ENCODE results near the gene WFIKKN2. TPM values are rescaled to one million over a fixed set of nuclear protein-coding genes. Genes with fewer than 3 reads are reported as not detected.

WFIKKN2 gene
- total RNA-seq, 1 experiment from 2014 or later: 0.11 TPM

- DNase-seq (ENCODE audit: low spot score) (no peak), ATAC-seq (peak; percentile 51)
- POLR2A ChIA-PET: no interaction called here
- Mint-ChIP-seq H3K27ac (peak overlapping the region; percentile 72), H3K4me3 (no peak overlapping the region), H3K36me3 (no peaks in the 10 kb centered on the region), H3K4me1 (peaks cover 46% of the 10 kb centered on the region), H3K27me3 (ENCODE audit: low read depth) (no peaks in the 10 kb centered on the region), H3K9me3 (no peaks in the 10 kb centered on the region)
- CTCF ChIA-PET: interaction anchor here (1.1 to 3.0 kb wide), 5 partner anchors 13 to 127 kb away, joined by 5 to 18 read pairs (median 13); no protein-coding TSS in a partner anchor
- no peak for TF ChIP-seq MLX (CRISPR knock-in tag; IDR thresholded peaks at IDR 0.05)
- no peak for TF ChIP-seq IRF2 (CRISPR knock-in tag; IDR thresholded peaks at IDR 0.05; ENCODE audit: borderline replicate concordance, low read depth)
- TF ChIP-seq ZNF532 (CRISPR knock-in tag; IDR thresholded peaks at IDR 0.05; ENCODE audit: borderline replicate concordance): no peak
These were observed 6.1 kb upstream of the WFIKKN2 start for GRCh38 chr17:50829332-50829731.

GRCh38 chr17:50830352-50830751, 5.0 kb upstream of the WFIKKN2 start:
- DNase-seq (ENCODE audit: low spot score) (no peak), ATAC-seq (no peak)
- H3K9me3 Mint-ChIP-seq: no peaks in the 10 kb centered on the region
- no peaks in the 10 kb centered on the region for H3K27me3 Mint-ChIP-seq (ENCODE audit: low read depth)
- no peak overlapping the region for H3K4me3 Mint-ChIP-seq
- CTCF ChIA-PET: interaction anchor here (1.1 to 3.0 kb wide), 6 partner anchors 12 to 126 kb away, joined by 4 to 18 read pairs (median 10); no protein-coding TSS in a partner anchor
- peaks cover 56% of the 10 kb centered on the region for H3K4me1 Mint-ChIP-seq
- H3K27ac Mint-ChIP-seq: no peak overlapping the region
- POLR2A ChIA-PET: no interaction called here
- no peaks in the 10 kb centered on the region for H3K36me3 Mint-ChIP-seq
- TF ChIP-seq NFATC4 (CRISPR knock-in tag; IDR thresholded peaks at IDR 0.05) (no peak), TCF7 (CRISPR knock-in tag; IDR thresholded peaks at IDR 0.05; ENCODE audit: low read depth) (no peak), E2F1 (CRISPR knock-in tag; IDR thresholded peaks at IDR 0.05) (no peak), STAT6 (CRISPR knock-in tag; conservative IDR thresholded peaks at IDR 0.05; ENCODE audit: low read depth) (no peak), ZNF425 (CRISPR knock-in tag; conservative IDR thresholded peaks at IDR 0.05) (no peak), FOXP4 (CRISPR knock-in tag; IDR thresholded peaks at IDR 0.05) (no peak), ZNF671 (CRISPR knock-in tag; IDR thresholded peaks at IDR 0.05) (no peak), GTF2I (CRISPR knock-in tag; conservative IDR thresholded peaks at IDR 0.05) (no peak), USF1 (CRISPR knock-in tag; IDR thresholded peaks at IDR 0.05) (no peak), CBFB (CRISPR knock-in tag; IDR thresholded peaks at IDR 0.05; ENCODE audit: low read depth) (no peak), SMAD4 (CRISPR knock-in tag; IDR thresholded peaks at IDR 0.05) (no peak), FOXJ3 (CRISPR knock-in tag; IDR thresholded peaks at IDR 0.05; ENCODE audit: borderline replicate concordance) (no peak), ETV6 (CRISPR knock-in tag; IDR thresholded peaks at IDR 0.05) (no peak), ERG (CRISPR knock-in tag; IDR thresholded peaks at IDR 0.05) (no peak)
